Parathyroid adenoma (tissue), 2 donors: ENCODE data around the gene ADAM22.

Experiments
- H2AFZ ChIP-seq: fragments of 300-600 bp; sonication (generic); one replicate; pipeline ENCODE4 v1.7.0; 2017; ENCODE audit warnings: antibody characterized with exemption, mild to moderate bottlenecking
- H3K27ac ChIP-seq: fragments of 300-600 bp; sonication (generic); one replicate; pipeline ENCODE4 v1.7.0; 2017
- H3K27me3 ChIP-seq: fragments of 300-600 bp; sonication (generic); one replicate; pipeline ENCODE4 v1.7.0; 2017; ENCODE audit warnings: low read length; ENCODE audit not compliant: control insufficient read depth, insufficient read depth
- H3K36me3 ChIP-seq: fragments of 300-600 bp; sonication (generic); one replicate; pipeline ENCODE4 v1.7.0; 2017; ENCODE audit warnings: low read length; ENCODE audit not compliant: control insufficient read depth, insufficient read depth
- H3K4me1 ChIP-seq: fragments of 300-600 bp; sonication (generic); one replicate; pipeline ENCODE4 v1.7.0; 2017; ENCODE audit warnings: control low read depth
- H3K4me2 ChIP-seq: fragments of 300-600 bp; sonication (generic); one replicate; pipeline ENCODE4 v1.7.0; 2017; ENCODE audit warnings: low read length
- H3K4me3 ChIP-seq: fragments of 300-600 bp; sonication (generic); one replicate; pipeline ENCODE4 v1.7.0; 2017; ENCODE audit warnings: low read depth, low read length
- H3K79me2 ChIP-seq: fragments of 300-600 bp; sonication (generic); one replicate; pipeline ENCODE4 v1.7.0; 2017; ENCODE audit warnings: control low read depth
- H3K9ac ChIP-seq: fragments of 300-600 bp; sonication (generic); one replicate; pipeline ENCODE4 v1.7.0; 2017; ENCODE audit warnings: mild to moderate bottlenecking
- H3K9me3 ChIP-seq: fragments of 300-600 bp; sonication (generic); one replicate; pipeline ENCODE4 v1.7.0; 2017; ENCODE audit warnings: low read length; ENCODE audit not compliant: control insufficient read depth
- CTCF ChIP-seq: fragments of 300-600 bp; sonication (generic); IDR thresholded peaks from one replicate; pipeline ENCODE4 v1.7.0; 2017; ENCODE audit warnings: antibody characterized with exemption, mild to moderate bottlenecking
- donor health status: primary hyperparathyroidism.

ADAM22 gene

GRCh38 chr7:88002617-88003016, 68.6 kb downstream of the ADAM22 start:
- Histone ChIP-seq H3K79me2 (no peaks in the 10 kb centered on the region), H2AFZ (no peak overlapping the region), H3K27ac (no peak overlapping the region), H3K4me3 (no peak overlapping the region), H3K27me3 (no peaks in the 10 kb centered on the region), H3K9ac (no peak overlapping the region), H3K4me2 (no peak overlapping the region), H3K36me3 (no peaks in the 10 kb centered on the region), H3K4me1 (peaks cover 2% of the 10 kb centered on the region), H3K9me3 (no peaks in the 10 kb centered on the region)
- no peak for TF ChIP-seq CTCF

GRCh38 chr7:88003581-88003980, 69.5 kb downstream of the ADAM22 start:
- peaks cover 2% of the 10 kb centered on the region for H3K4me1 ChIP-seq
- no peaks in the 10 kb centered on the region for H3K79me2 ChIP-seq
- no peak overlapping the region for H3K27ac ChIP-seq
- H3K36me3 ChIP-seq: no peaks in the 10 kb centered on the region
- no peak for TF ChIP-seq CTCF
- H3K9ac ChIP-seq: no peak overlapping the region
- H2AFZ ChIP-seq: no peak overlapping the region
- no peaks in the 10 kb centered on the region for H3K9me3 ChIP-seq
- no peaks in the 10 kb centered on the region for H3K27me3 ChIP-seq
- no peak overlapping the region for H3K4me3 ChIP-seq
- no peak overlapping the region for H3K4me2 ChIP-seq

GRCh38 chr7:88005191-88005590, 71.1 kb downstream of the ADAM22 start:
- no peaks in the 10 kb centered on the region for H3K27me3 ChIP-seq
- no peaks in the 10 kb centered on the region for H3K79me2 ChIP-seq
- no peaks in the 10 kb centered on the region for H3K9me3 ChIP-seq
- no peaks in the 10 kb centered on the region for H3K36me3 ChIP-seq
- no peak overlapping the region for H3K9ac ChIP-seq
- no peak for TF ChIP-seq CTCF
- no peak overlapping the region for H3K4me3 ChIP-seq
- H3K4me2 ChIP-seq: no peak overlapping the region
- H3K27ac ChIP-seq: no peak overlapping the region
- H2AFZ ChIP-seq: no peak overlapping the region
- H3K4me1 ChIP-seq: peaks cover 2% of the 10 kb centered on the region

GRCh38 chr7:88009651-88010050, 75.6 kb downstream of the ADAM22 start:
- no peaks in the 10 kb centered on the region for H3K27me3 ChIP-seq
- H3K9me3 ChIP-seq: no peaks in the 10 kb centered on the region
- no peaks in the 10 kb centered on the region for H3K4me1 ChIP-seq
- no peaks in the 10 kb centered on the region for H3K79me2 ChIP-seq
- H3K4me3 ChIP-seq: no peak overlapping the region
- no peak for TF ChIP-seq CTCF
- H3K36me3 ChIP-seq: no peaks in the 10 kb centered on the region
- H3K4me2 ChIP-seq: no peak overlapping the region
- H3K9ac ChIP-seq: no peak overlapping the region
- no peak overlapping the region for H2AFZ ChIP-seq
- H3K27ac ChIP-seq: no peak overlapping the region

GRCh38 chr7:88012086-88012485, 78.0 kb downstream of the ADAM22 start:
- no peak for TF ChIP-seq CTCF
- Histone ChIP-seq H3K4me3 (no peak overlapping the region), H3K27me3 (no peaks in the 10 kb centered on the region), H3K27ac (no peak overlapping the region), H3K36me3 (no peaks in the 10 kb centered on the region), H3K9ac (no peak overlapping the region), H2AFZ (no peak overlapping the region), H3K9me3 (no peaks in the 10 kb centered on the region), H3K79me2 (no peaks in the 10 kb centered on the region), H3K4me2 (no peak overlapping the region), H3K4me1 (no peaks in the 10 kb centered on the region)
